ENCODE results near the gene RNU1-3.
"Not testable (repeated sequence)": the region's sequence is repeated elsewhere in the genome, so short reads cannot be mapped to it uniquely, and the experiment has no call there.

RNU1-3 gene

GRCh38 chr1:16656981-16657683 lies 9.6 kb downstream of the RNU1-3 start:
- DNase-seq (ENCODE audit: low spot score); FAIRE-seq: not testable (repeated sequence)

DNA sequence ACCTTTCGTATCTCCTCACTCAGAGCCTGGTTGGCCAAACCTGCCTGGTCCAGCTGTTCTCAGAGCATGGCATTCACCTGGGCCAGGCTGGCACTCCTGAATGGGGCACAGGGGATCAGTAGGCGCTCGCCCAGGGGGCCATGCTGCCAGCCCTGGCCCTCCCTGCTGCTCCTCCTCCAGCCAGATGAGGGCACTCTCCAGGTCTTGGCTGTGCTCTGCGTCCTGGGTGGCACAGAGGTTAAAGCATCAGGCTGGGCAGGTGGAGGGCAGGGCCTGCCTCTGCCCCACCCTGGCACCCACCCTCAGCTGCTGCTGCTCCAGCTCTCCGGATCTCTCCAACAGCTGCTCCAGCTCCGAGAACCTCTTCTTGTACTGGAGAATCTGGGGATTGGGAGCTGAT lies 10.2 kb downstream of the RNU1-3 start:
- FAIRE-seq = not testable (repeated sequence)

GRCh38 chr1:16651560-16651959 lies 15.2 kb downstream of the RNU1-3 start:
- not testable (repeated sequence) for DNase-seq (ENCODE audit: low spot score); FAIRE-seq

More for the DNA sequence above, 10.2 kb downstream of the RNU1-3 start:
- not testable (repeated sequence) for DNase-seq (ENCODE audit: low spot score)

DNA sequence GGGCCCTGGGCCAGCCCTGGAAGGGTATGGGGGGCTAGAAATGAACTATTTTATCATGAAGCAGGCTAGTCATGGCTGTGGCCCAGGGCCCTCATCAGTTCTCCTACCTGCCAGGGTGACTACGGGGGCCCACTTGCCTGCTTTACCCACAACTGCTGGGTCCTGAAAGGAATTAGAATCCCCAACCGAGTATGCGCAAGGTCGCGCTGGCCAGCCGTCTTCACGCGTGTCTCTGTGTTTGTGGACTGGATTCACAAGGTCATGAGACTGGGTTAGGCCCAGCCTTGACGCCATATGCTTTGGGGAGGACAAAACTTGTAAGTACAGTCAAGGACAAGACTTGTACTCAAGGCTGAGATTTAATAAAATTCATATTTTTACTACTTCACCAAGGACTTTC lies 16.8 kb downstream of the RNU1-3 start:
- FAIRE-seq = not testable (repeated sequence)

DNA sequence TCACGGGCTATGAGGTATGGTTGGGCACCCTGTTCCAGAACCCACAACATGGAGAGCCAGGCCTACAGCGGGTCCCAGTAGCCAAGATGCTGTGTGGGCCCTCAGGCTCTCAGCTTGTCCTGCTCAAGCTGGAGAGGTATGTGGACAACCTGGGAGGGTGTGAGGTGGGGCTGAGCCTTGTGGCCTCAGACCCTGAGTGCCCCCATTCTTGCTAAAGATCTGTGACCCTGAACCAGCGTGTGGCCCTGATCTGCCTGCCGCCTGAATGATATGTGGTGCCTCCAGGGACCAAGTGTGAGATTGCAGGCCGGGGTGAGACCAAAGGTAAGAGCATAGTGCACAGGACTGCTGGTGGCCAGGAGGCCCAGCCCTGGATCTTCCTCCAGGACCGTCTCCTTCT lies 17.4 kb downstream of the RNU1-3 start:
- not testable (repeated sequence) for FAIRE-seq; DNase-seq (ENCODE audit: low spot score)

More for the DNA sequence above, 16.8 kb downstream of the RNU1-3 start:
- not testable (repeated sequence) for DNase-seq (ENCODE audit: low spot score)

GRCh38 chr1:16648756-16649155 lies 18.0 kb downstream of the RNU1-3 start:
- not testable (repeated sequence) for DNase-seq (ENCODE audit: low spot score); FAIRE-seq

DNA sequence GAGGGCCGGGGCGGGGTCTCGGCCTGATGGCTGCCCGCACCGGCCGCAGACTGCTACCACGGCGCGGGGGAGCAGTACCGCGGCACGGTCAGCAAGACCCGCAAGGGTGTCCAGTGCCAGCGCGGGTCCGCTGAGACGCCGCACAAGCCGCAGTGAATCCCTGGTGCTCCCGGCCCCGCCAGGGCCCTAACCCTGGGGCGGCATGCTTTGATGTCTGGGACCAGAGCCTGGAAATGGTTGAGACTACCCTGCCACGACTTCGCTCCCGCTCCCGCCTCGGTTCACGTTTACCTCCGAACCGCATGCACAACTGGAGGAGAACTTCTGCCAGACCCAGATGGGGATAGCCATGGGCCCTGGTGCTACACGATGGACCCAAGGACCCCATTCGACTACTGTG lies 18.5 kb downstream of the RNU1-3 start:
- FAIRE-seq; DNase-seq (ENCODE audit: low spot score): not testable (repeated sequence)

- FAIRE-seq = not testable (repeated sequence)
Measured at GRCh38 chr1:16647179-16648176, 19.3 kb downstream of the RNU1-3 start.

DNA sequence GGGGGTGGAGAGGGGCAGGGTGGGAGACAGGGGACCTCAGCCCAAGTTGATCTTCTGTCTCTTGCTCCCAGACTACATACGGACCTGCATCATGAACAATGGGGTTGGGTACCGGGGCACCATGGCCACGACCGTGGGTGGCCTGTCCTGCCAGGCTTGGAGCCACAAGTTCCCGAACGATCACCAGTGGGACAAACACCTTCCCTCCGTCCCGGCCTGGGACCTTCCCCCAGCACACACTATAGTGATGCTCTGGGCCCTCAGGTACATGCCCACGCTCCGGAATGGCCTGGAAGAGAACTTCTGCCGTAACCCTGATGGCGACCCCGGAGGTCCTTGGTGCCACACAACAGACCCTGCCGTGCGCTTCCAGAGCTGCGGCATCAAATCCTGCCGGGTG lies 20.0 kb downstream of the RNU1-3 start:
- not testable (repeated sequence) for FAIRE-seq; DNase-seq (ENCODE audit: low spot score)

More at GRCh38 chr1:16647179-16648176, 19.3 kb downstream of the RNU1-3 start:
- DNase-seq (ENCODE audit: low spot score) = not testable (repeated sequence)

GRCh38 chr1:16646061-16646664 lies 20.6 kb downstream of the RNU1-3 start:
- DNase-seq (ENCODE audit: low spot score); FAIRE-seq: not testable (repeated sequence)

DNA sequence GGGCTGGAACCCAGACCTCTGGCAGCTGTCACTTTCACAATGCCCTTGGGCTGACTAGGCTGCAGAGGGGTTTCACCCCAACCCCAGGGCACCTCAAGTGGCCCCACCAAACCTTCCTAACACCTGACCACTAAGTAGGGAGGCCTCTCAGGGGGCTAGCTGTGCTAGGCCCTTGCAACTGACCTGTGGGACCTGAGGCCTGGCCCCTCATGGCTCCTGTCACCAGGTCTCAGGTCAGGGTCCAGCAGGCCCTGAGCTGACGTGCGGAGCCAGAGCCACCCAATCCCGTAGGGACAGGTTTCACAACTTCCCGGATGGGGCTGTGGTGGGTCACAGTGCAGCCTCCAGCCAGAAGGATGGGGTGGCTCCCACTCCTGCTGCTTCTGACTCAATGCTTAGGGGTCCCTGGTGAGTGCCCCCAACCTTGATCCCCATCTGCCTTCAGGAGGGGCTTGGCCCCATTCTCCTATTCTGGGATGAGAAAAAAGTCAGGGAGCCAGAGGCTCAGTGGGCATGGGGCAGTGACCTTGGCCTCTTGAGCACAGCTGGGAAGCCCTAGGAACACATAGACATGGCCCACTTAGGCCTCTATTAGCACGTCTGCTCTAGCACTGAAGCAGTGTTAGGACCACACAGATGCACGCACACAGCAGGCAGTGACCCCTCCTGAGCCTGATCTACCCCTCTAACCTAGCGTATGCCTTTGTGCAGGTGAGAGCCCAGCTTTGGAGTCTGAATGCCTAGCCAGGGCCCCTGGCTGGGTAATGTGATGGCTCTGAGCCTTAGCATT lies 21.3 kb downstream of the RNU1-3 start:
- not testable (repeated sequence) for FAIRE-seq; DNase-seq (ENCODE audit: low spot score)

DNA sequence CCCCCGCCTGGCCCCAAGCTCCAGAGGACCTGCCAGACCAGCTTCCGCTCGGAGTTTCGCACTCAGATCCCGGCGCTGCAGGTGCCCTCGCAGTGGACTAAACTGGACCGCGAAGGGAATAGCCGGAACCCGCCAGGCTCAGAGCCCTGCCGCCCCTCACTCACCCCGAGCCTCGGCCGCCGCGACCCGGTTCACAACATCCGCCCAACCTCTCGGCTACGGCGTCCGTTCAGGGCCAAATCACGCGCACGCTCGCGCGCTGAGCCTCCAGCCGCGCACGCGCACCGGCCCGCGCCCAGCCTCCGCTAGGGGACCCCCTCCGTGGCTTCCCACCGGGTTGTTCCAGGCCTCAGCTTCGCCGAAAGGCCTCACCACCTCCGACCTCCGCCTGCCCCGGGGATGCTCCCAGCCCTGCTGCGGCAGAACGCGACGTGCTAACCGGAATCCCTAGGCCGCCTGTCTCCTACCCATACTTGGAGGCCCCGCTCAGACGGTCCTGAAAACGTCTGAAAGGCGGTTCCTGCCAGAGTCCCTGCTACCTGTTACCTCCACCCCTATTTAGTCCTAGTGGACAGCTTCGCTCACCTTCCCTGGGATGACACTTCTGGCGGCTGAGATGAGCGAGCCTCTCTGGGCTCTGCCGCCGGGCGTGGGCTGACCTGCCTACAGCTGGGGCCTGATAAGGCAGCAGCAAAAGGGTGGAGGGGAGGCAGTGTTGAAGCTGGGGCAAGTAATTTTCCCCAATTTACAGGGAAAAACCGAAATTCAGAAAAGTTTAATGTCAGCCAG lies 22.1 kb downstream of the RNU1-3 start:
- peak; percentile 62 for FAIRE-seq
- DNase-seq (ENCODE audit: low spot score) = peak; percentile 99

- DNase-seq (ENCODE audit: low spot score) = no peak
- no peak for FAIRE-seq
Measured at GRCh38 chr1:16644193-16644481, 22.6 kb downstream of the RNU1-3 start.

- not testable (repeated sequence) for FAIRE-seq; DNase-seq (ENCODE audit: low spot score)
Measured at GRCh38 chr1:16643476-16644192, 23.1 kb downstream of the RNU1-3 start.

DNA sequence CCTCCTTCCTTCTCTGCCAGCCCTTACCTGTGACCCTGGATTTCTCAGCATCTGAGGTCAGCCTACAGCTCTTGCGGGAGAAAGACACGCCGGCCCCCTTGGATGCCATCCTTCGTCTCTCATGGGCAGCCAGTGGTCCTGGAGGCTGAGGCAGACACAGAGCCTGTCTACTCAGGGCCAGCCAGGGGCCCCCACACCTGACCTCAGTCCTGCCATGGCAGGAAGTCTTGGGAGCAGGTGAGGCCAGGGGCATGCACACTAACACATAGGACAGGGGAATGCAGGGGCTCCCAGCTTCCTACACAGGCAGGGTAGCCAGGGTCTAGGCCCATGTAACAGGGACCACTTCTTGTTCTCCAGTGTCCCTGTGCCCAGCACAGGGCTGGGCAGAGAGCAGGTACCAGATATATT lies 23.7 kb downstream of the RNU1-3 start:
- FAIRE-seq; DNase-seq (ENCODE audit: low spot score): not testable (repeated sequence)

DNA sequence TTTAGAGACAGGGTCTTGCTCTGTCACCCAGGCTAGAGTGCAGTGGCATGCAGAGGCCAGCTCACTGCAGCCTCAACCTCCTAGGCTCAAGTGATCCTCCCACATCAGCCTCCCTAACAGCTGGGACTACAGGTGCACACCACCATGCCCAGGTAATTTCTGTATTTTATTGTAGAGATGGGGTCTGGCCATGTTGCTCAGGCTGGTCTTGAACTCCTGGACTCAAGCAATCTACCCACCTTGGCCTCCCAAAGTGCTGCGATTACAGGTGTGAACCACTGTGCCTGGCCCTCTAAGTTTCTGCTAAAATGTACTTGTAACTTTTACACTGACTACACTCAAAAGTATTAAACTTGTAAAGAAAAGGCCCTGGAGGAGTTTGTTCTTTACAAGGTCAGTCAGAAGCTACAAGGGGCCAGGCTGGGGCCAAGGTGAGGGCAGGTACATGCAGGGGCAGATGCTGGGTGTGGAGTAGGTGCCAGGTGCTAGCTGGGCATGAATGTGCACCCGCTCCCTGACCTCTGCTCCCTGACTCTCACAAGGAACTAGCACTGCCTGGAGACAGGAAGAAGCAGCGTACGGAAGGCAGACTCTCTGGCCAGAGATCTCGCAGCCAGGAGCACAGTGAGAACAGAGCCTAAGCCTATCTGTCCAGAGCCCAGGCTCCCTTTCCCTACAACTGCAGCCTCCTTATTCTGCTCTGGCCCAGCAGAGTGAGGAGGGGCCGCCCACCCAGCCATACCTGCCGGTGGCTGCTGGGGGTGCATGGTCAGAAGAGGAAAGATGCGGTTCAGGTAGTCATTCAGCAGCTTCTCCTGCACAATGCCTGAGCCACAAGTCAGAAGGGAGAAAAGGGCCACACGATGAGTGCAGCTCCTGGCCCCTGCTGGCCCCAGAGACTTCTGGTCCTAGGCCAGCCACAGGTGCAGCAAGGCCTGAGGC lies 24.5 kb downstream of the RNU1-3 start:
- DNase-seq (ENCODE audit: low spot score); FAIRE-seq: not testable (repeated sequence)

DNA sequence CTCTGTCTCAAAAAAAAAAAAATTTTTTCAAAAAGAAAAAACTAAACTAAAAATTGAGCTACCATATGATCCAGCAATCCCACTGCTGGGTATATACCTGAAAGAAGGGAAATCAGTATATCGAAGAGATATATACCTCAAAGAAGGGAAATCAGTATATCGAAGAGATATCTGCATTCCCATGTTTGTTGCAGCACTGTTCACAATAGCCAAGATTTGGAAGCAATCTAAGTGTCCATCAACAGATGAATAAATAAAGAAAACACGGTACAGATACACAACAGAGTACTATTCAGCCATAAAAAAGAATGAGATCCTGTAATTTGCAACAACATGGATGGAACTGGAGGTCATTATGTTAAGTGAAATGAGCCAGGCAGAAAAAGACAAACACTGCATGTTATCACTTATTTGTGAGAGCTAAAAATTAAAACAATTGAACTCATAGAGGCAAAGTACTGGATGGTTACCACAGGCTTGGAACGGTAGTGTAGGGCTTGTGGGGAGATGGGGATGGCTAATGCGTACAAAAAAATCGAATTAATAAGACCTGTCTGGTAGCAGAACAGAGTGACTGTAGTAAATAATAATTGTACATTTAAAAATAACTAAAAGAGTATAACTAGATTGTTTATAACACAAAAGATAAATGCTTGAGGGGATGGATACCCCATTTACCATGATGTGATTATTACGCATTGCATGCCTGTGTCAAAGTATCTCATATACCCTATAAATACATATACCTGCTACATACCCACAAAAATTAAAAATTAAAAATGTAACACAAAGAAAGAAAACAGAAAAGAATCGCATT lies 25.4 kb downstream of the RNU1-3 start:
- not testable (repeated sequence) for FAIRE-seq; DNase-seq (ENCODE audit: low spot score)
